OCI-LY7 (cell line): ENCODE measurements around the gene IGF1R.

Source experiments
- EZH2phosphoT487 ChIP-seq: fragments of 200-600 bp; sonication (generic); IDR thresholded peaks from 2 replicates; pipeline ENCODE4 v1.6.1; 2018; ENCODE audit warnings: low read depth, borderline replicate concordance, mild to moderate bottlenecking, mixed run types, antibody characterized with exemption, low read length, moderate library complexity, mixed read lengths
- TF ChIP-seq, protein P1 (sequence below): fragments of 200-600 bp; sonication (generic); conservative IDR thresholded peaks from 2 replicates; pipeline ENCODE4 v1.5.1; 2014; ENCODE audit warnings: mild to moderate bottlenecking, antibody characterized with exemption, low read length, moderate library complexity, mixed read lengths

DNA sequence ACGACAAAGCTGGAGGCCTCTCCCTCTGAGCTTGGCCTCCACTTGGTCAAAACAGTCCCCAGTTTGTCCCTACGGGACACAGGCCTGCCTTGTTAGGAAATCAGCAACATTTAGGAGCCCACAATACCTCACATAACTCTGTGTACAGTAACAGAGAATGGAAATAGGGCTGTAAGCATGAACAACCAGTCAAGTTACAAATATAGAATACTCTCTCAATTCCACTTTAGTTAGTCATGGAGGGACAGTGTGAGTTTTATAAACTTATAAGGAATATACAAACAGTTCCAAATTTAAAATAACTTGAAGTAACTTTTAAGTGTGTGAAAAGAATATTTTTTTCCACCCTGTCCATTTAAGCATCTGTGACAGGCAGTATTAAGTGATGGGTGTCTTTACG lies 229.8 kb downstream of the IGF1R start:
- TF ChIP-seq, protein P1, sequence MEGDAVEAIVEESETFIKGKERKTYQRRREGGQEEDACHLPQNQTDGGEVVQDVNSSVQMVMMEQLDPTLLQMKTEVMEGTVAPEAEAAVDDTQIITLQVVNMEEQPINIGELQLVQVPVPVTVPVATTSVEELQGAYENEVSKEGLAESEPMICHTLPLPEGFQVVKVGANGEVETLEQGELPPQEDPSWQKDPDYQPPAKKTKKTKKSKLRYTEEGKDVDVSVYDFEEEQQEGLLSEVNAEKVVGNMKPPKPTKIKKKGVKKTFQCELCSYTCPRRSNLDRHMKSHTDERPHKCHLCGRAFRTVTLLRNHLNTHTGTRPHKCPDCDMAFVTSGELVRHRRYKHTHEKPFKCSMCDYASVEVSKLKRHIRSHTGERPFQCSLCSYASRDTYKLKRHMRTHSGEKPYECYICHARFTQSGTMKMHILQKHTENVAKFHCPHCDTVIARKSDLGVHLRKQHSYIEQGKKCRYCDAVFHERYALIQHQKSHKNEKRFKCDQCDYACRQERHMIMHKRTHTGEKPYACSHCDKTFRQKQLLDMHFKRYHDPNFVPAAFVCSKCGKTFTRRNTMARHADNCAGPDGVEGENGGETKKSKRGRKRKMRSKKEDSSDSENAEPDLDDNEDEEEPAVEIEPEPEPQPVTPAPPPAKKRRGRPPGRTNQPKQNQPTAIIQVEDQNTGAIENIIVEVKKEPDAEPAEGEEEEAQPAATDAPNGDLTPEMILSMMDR, result no peak
- TF ChIP-seq EZH2phosphoT487, result no peak
